GM23338 (cell line): ENCODE measurements around the gene TEX29. TPM values are rescaled to one million over a fixed set of nuclear protein-coding genes. Genes with fewer than 3 reads are reported as not detected.

Experiments used
- ATAC-seq: fragments of 200-7000 bp; cut with Tn5 transposase; 3 replicates; pipeline ENCODE4 v1.9.1; 2020
- DNase-seq: peaks from one replicate; pipeline ENCODE4 v3.0.0-alpha.2; 2015; ENCODE audit warnings: low spot score
- H2AFZ ChIP-seq: fragments of 200-600 bp; sonication (generic); 2 replicates; pipeline ENCODE4 v1.8.0; 2016; ENCODE audit warnings: antibody characterized with exemption, mild to moderate bottlenecking, moderate library complexity
- H3F3A ChIP-seq: fragments of 200-600 bp; sonication (generic); replicated peaks from 2 replicates; pipeline ENCODE4 v1.8.0; 2017; ENCODE audit warnings: antibody characterized with exemption, mixed run types, low read depth
- H3K27ac ChIP-seq: fragments of 200-600 bp; sonication (generic); 2 replicates; pipeline ENCODE4 v1.6.1; 2016; ENCODE audit warnings: low read depth
- H3K27me3 ChIP-seq: fragments of 200-600 bp; sonication (generic); 2 replicates; pipeline ENCODE4 v1.8.0; 2016; ENCODE audit warnings: mild to moderate bottlenecking, mixed run types, moderate library complexity; ENCODE audit not compliant: insufficient read depth
- H3K36me3 ChIP-seq: fragments of 200-600 bp; sonication (generic); 2 replicates; pipeline ENCODE4 v1.8.0; 2016; ENCODE audit warnings: mild to moderate bottlenecking; ENCODE audit not compliant: insufficient read depth
- H3K4me1 ChIP-seq: fragments of 200-600 bp; sonication (generic); 2 replicates; pipeline ENCODE4 v1.8.0; 2016; ENCODE audit warnings: mild to moderate bottlenecking, moderate library complexity; ENCODE audit not compliant: insufficient read depth
- H3K4me2 ChIP-seq: fragments of 200-600 bp; sonication (generic); 2 replicates; pipeline ENCODE4 v1.7.1; 2017; ENCODE audit warnings: mixed run types
- H3K4me3 ChIP-seq: fragments of 200-600 bp; sonication (generic); 2 replicates; pipeline ENCODE4 v1.6.1; 2016; ENCODE audit warnings: mixed run types
- H3K79me2 ChIP-seq: fragments of 200-600 bp; sonication (generic); replicated peaks from 2 replicates; pipeline ENCODE4 v1.8.0; 2017; ENCODE audit warnings: mild to moderate bottlenecking; ENCODE audit not compliant: insufficient read depth
- H3K9me2 ChIP-seq: fragments of 200-600 bp; sonication (generic); 2 replicates; pipeline ENCODE4 v1.8.0; 2017; ENCODE audit not compliant: insufficient read depth
- H4K20me1 ChIP-seq: fragments of 200-600 bp; sonication (generic); replicated peaks from 2 replicates; pipeline ENCODE4 v1.8.0; 2017; ENCODE audit warnings: mild to moderate bottlenecking; ENCODE audit not compliant: insufficient read depth
- H3K27ac Mint-ChIP-seq: 2 replicates; pipeline ENCODE4 v1.8.0; 2020; ENCODE audit warnings: inconsistent platforms, mild to moderate bottlenecking, moderate library complexity, mixed read lengths
- H3K27me3 Mint-ChIP-seq: 3 replicates; pipeline ENCODE4 v1.8.0; 2022; ENCODE audit warnings: low read depth, mild to moderate bottlenecking, moderate library complexity, mixed read lengths, inconsistent platforms; ENCODE audit not compliant: insufficient read depth, poor library complexity
- H3K36me3 Mint-ChIP-seq: 3 replicates; pipeline ENCODE4 v1.8.0; 2021; ENCODE audit warnings: low read depth, mild to moderate bottlenecking, inconsistent platforms, moderate library complexity, mixed read lengths
- H3K4me1 Mint-ChIP-seq: 3 replicates; pipeline ENCODE4 v1.8.0; 2020; ENCODE audit warnings: mild to moderate bottlenecking, inconsistent platforms, mixed read lengths
- H3K4me3 Mint-ChIP-seq: 3 replicates; pipeline ENCODE4 v1.8.0; 2021; ENCODE audit warnings: moderate library complexity, mild to moderate bottlenecking, inconsistent platforms, mixed read lengths
- H3K9me3 Mint-ChIP-seq: 3 replicates; pipeline ENCODE4 v1.8.0; 2020; ENCODE audit warnings: moderate library complexity, mild to moderate bottlenecking, inconsistent platforms, mixed read lengths
- CREB1 ChIP-seq: fragments of 250-450 bp; sonication (Bioruptor Pico); IDR thresholded peaks from 2 replicates; pipeline ENCODE4 v1.5.0; 2020; ENCODE audit warnings: low read depth, mild to moderate bottlenecking, moderate library complexity
- CTCF ChIP-seq, 2 experiments: fragments of 200-600 bp in 1 of 2; sonication (generic) in 1 of 2; conservative IDR thresholded peaks; 2 replicates each; pipeline versions ENCODE4 v1.5.1 to v1.6.1; 2016 to 2017; ENCODE audit warnings: antibody characterized with exemption in 2 of 2, low read depth in 2 of 2, mild to moderate bottlenecking in 2 of 2, moderate library complexity in 1 of 2
- EZH2phosphoT487 ChIP-seq: fragments of 200-600 bp; sonication (generic); IDR thresholded peaks from one replicate; pipeline ENCODE4 v1.8.1; 2018; ENCODE audit warnings: antibody characterized with exemption; ENCODE audit not compliant: unreplicated experiment
- NANOG ChIP-seq: IDR thresholded peaks from 2 replicates; pipeline ENCODE4 v1.6.1; 2016; ENCODE audit warnings: antibody characterized with exemption, borderline replicate concordance
- REST ChIP-seq: IDR thresholded peaks from one replicate; pipeline ENCODE4 v1.6.1; 2018; ENCODE audit warnings: antibody characterized with exemption; ENCODE audit not compliant: unreplicated experiment
- STAT1 ChIP-seq: IDR thresholded peaks from one replicate; pipeline ENCODE4 v1.6.1; 2016; ENCODE audit warnings: antibody characterized with exemption; ENCODE audit not compliant: unreplicated experiment
- ZNF331 ChIP-seq: fragments of 250-450 bp; sonication (Bioruptor Pico); IDR thresholded peaks from 2 replicates; pipeline ENCODE4 v1.5.0; 2020; ENCODE audit warnings: low read depth, mild to moderate bottlenecking, moderate library complexity
- polyA plus RNA-seq: library from polyadenylated mRNA; unstranded; fragments of >200 nt; fragmentation: Nextera tagmentation; extraction: Ambion mirVana; gene quantifications from 2 replicates; pipeline ENCODE4 v1.2.1, GENCODE V29; 2016
- total RNA-seq: library from RNA; depleted of rRNA; stranded (reverse); fragments of >200 nt; shearing (Covaris generic); gene quantifications from 2 replicates; pipeline ENCODE4 v1.2.3, GENCODE V29; 2014

TEX29 gene
- total and polyA plus RNA-seq, 2 experiments from 2014 or later, result 0.31 TPM; not detected in 1

GRCh38 chr13:111344471-111345191 is 24.2 kb downstream of the TEX29 start:
- no peaks in the 10 kb centered on the region for H3K27me3 Mint-ChIP-seq
- peak overlapping the region; percentile 40; the same call in 1 of the 2 replicates for H2AFZ ChIP-seq
- H3K36me3 Mint-ChIP-seq, result no peaks in the 10 kb centered on the region
- H3K36me3 ChIP-seq, result no peaks in the 10 kb centered on the region
- H3K9me2 ChIP-seq, result no peaks in the 10 kb centered on the region
- peaks cover 6% of the 10 kb centered on the region; the same call in 1 of the 3 replicates for H3K9me3 Mint-ChIP-seq
- H3K27me3 ChIP-seq, result no peaks in the 10 kb centered on the region
- H4K20me1 ChIP-seq, result no peaks in the 10 kb centered on the region
- peak; percentile 100 for ATAC-seq
- TF ChIP-seq CREB1 (0 out of 2 replicates have a peak, but pooled peaks have one; percentile 44), CTCF (conservative IDR thresholded peaks at IDR 0.05; ENCODE audit: low read depth in 2 of 2) (peak; percentile 58 to 75), EZH2phosphoT487 (no peak)
- no peaks in the 10 kb centered on the region for H3K79me2 ChIP-seq
- DNase-seq, result peak; percentile 92
- no peaks in the 10 kb centered on the region for H3K4me1 ChIP-seq
- peaks cover 13% of the 10 kb centered on the region for H3K4me1 Mint-ChIP-seq
- no peaks in the 10 kb centered on the region for H3F3A ChIP-seq
- no peak overlapping the region for H3K27ac ChIP-seq
- H3K4me3 ChIP-seq, result no peak overlapping the region
- H3K4me3 Mint-ChIP-seq, result no peak overlapping the region
- H3K4me2 ChIP-seq, result no peak overlapping the region
- H3K27ac Mint-ChIP-seq, result no peak overlapping the region

GRCh38 chr13:111345682-111346081 is 25.2 kb downstream of the TEX29 start:
- Mint-ChIP-seq H3K36me3 (no peaks in the 10 kb centered on the region; the same call in 2 of the 3 replicates), H3K4me3 (no peak overlapping the region), H3K27ac (no peak overlapping the region), H3K9me3 (peaks cover 13% of the 10 kb centered on the region; the same call in 1 of the 3 replicates), H3K4me1 (peaks cover 13% of the 10 kb centered on the region), H3K27me3 (no peaks in the 10 kb centered on the region)
- no peaks in the 10 kb centered on the region for H3K9me2 ChIP-seq
- no peaks in the 10 kb centered on the region for H3K36me3 ChIP-seq
- H3F3A ChIP-seq, result no peaks in the 10 kb centered on the region
- no peak for DNase-seq
- no peak overlapping the region for H3K4me3 ChIP-seq
- H3K4me2 ChIP-seq, result no peak overlapping the region
- TF ChIP-seq NANOG (no peak), ZNF331 (CRISPR knock-in tag) (no peak), REST (no peak), STAT1 (no peak), CTCF (conservative IDR thresholded peaks at IDR 0.05; ENCODE audit: low read depth in 2 of 2) (no peak), CREB1 (no peak)
- no peak overlapping the region for H3K27ac ChIP-seq
- no peaks in the 10 kb centered on the region for H3K79me2 ChIP-seq
- H4K20me1 ChIP-seq, result no peaks in the 10 kb centered on the region
- ATAC-seq, result no peak
- H3K4me1 ChIP-seq, result no peaks in the 10 kb centered on the region
- H3K27me3 ChIP-seq, result no peaks in the 10 kb centered on the region
- no peak overlapping the region for H2AFZ ChIP-seq
